ENCODE results near the gene ATAT1. TPM values are rescaled to one million over a fixed set of nuclear protein-coding genes. Genes with fewer than 3 reads are reported as not detected.
"Not testable (repeated sequence)": the region's sequence is repeated elsewhere in the genome, so short reads cannot be mapped to it uniquely, and the experiment has no call there.

ATAT1 gene
- total RNA-seq, 2 experiments from 2014 or later = 4.1 to 5.2 TPM

GRCh38 chr6:30592287-30592686 is 34.4 kb upstream of the ATAT1 start:
- no peak for TF ChIP-seq CTCF (IDR thresholded peaks at IDR 0.05)
- Mint-ChIP-seq H3K27me3 (no peaks in the 10 kb centered on the region), H3K36me3 (ENCODE audit: low read depth) (peaks cover 75% of the 10 kb centered on the region), H3K9me3 (no peaks in the 10 kb centered on the region), H3K4me3 (no peak overlapping the region), H3K27ac (no peak overlapping the region), H3K4me1 (ENCODE audit: low read depth) (peaks cover 15% of the 10 kb centered on the region)
- Histone ChIP-seq H3K27me3 (ENCODE audit: control insufficient read depth in 1 of 2, insufficient read depth in 2 of 2, low read length in 2 of 2) (no peaks in the 10 kb centered on the region), H3K36me3 (ENCODE audit: insufficient read depth, low read length) (peaks cover 65% of the 10 kb centered on the region), H3K27ac (ENCODE audit: low read depth in 1 of 2, low read length in 2 of 2) (no peak overlapping the region), H3K9me3 (ENCODE audit: control insufficient read depth in 1 of 2, insufficient read depth in 1 of 2, low read length in 2 of 2) (no peaks in the 10 kb centered on the region), H3K4me3 (ENCODE audit: low read length) (no peak overlapping the region), H3K4me1 (ENCODE audit: insufficient read depth, low read length) (peaks cover 2% of the 10 kb centered on the region)
- no peak for DNase-seq
- ChIA-PET CTCF (interaction anchor here (1.3 to 7.0 kb wide), 2 partner anchors 49 to 110 kb away, joined by 5 to 86 read pairs; no protein-coding TSS in a partner anchor), POLR2A (interaction anchor here (0.7 kb wide), 1 partner anchor 36 kb away, joined by 3 read pairs; the partner anchor contains the start of gene GNL1)
- ATAC-seq (ENCODE audit: poor library complexity) = no peak
- intact Hi-C loops (cut with DNase I, micrococcal nuclease) = no loop called here

GRCh38 chr6:30597315-30598144 is 29.1 kb upstream of the ATAT1 start:
- H3K4me3 Mint-ChIP-seq; H3K9me3 Mint-ChIP-seq; H3K4me3 ChIP-seq (ENCODE audit: low read length); H3K9me3 ChIP-seq (ENCODE audit: control insufficient read depth in 1 of 2, insufficient read depth in 1 of 2, low read length in 2 of 2); H3K27me3 ChIP-seq (ENCODE audit: control insufficient read depth in 1 of 2, insufficient read depth in 2 of 2, low read length in 2 of 2); H3K27ac ChIP-seq (ENCODE audit: low read depth in 1 of 2, low read length in 2 of 2); H3K27me3 Mint-ChIP-seq: not testable (repeated sequence)
- DNase-seq (peak; percentile 63 to 86 (median 78)), ATAC-seq (ENCODE audit: poor library complexity) (peak; percentile 95)
- H3K4me1 Mint-ChIP-seq (ENCODE audit: low read depth) = peaks cover 21% of the 10 kb centered on the region
- peaks cover 14% of the 10 kb centered on the region for H3K4me1 ChIP-seq (ENCODE audit: insufficient read depth, low read length)
- ChIA-PET POLR2A (interaction anchor here (0.7 to 7.2 kb wide), 20 partner anchors 10 to 497 kb away, joined by 3 to 135 read pairs (median 4); partner anchors contain the start of genes ABCF1, DHX16 and PRR3), CTCF (interaction anchor here (0.7 to 7.0 kb wide), 19 partner anchors 10 to 144 kb away, joined by 3 to 86 read pairs (median 5); partner anchors contain the start of genes ABCF1, MRPS18B and PPP1R10)
- H3K27ac Mint-ChIP-seq = peak overlapping the region; percentile 34
- TF ChIP-seq CTCF (IDR thresholded peaks at IDR 0.05) = peak; percentile 87
- intact Hi-C loops (cut with DNase I, micrococcal nuclease) = loop anchor here (1.0 kb wide), 2 partner anchors 56 to 114 kb away; no protein-coding TSS in a partner anchor
- H3K36me3 Mint-ChIP-seq (ENCODE audit: low read depth) = peaks cover 57% of the 10 kb centered on the region
- peaks cover 40% of the 10 kb centered on the region for H3K36me3 ChIP-seq (ENCODE audit: insufficient read depth, low read length)

GRCh38 chr6:30598912-30599624 is 27.6 kb upstream of the ATAT1 start:
- Mint-ChIP-seq H3K36me3 (ENCODE audit: low read depth) (peaks cover 60% of the 10 kb centered on the region), H3K27me3 (no peaks in the 10 kb centered on the region), H3K4me3 (no peak overlapping the region), H3K27ac (no peak overlapping the region), H3K9me3 (no peaks in the 10 kb centered on the region), H3K4me1 (ENCODE audit: low read depth) (peaks cover 32% of the 10 kb centered on the region)
- no peak for TF ChIP-seq CTCF (IDR thresholded peaks at IDR 0.05)
- no peaks in the 10 kb centered on the region for H3K27me3 ChIP-seq (ENCODE audit: control insufficient read depth in 1 of 2, insufficient read depth in 2 of 2, low read length in 2 of 2)
- H3K36me3 ChIP-seq (ENCODE audit: insufficient read depth, low read length) = peaks cover 46% of the 10 kb centered on the region
- POLR2A ChIA-PET = interaction anchor here (0.6 to 7.2 kb wide), 11 partner anchors 11 to 118 kb away, joined by 3 to 135 read pairs (median 4); partner anchors contain the start of genes MRPS18B and PPP1R10
- intact Hi-C loops (cut with DNase I, micrococcal nuclease) = no loop called here
- DNase-seq = no peak
- ATAC-seq (ENCODE audit: poor library complexity) = no peak
- H3K9me3 ChIP-seq (ENCODE audit: control insufficient read depth in 1 of 2, insufficient read depth in 1 of 2, low read length in 2 of 2) = no peaks in the 10 kb centered on the region
- no peak overlapping the region for H3K4me3 ChIP-seq (ENCODE audit: low read length)
- no peak overlapping the region for H3K27ac ChIP-seq (ENCODE audit: low read depth in 1 of 2, low read length in 2 of 2)
- CTCF ChIA-PET = interaction anchor here (0.6 to 7.0 kb wide), 5 partner anchors 16 to 132 kb away, joined by 3 to 86 read pairs (median 4); no protein-coding TSS in a partner anchor
- H3K4me1 ChIP-seq (ENCODE audit: insufficient read depth, low read length) = peaks cover 14% of the 10 kb centered on the region

Data from CD4-positive, alpha-beta T cell (primary cell).